CD14-positive monocyte (primary cell): Measurements from ENCODE around the gene DIS3L2. TPM values are rescaled to one million over a fixed set of nuclear protein-coding genes. Genes with fewer than 3 reads are reported as not detected.

Experiments used
- DNase-seq, 3 donors: peaks; one replicate each; pipeline ENCODE4 v3.0.0-alpha.2; 2011 to 2022
- H2AFZ ChIP-seq: 2 replicates; pipeline ENCODE4 v1.6.0; 2012; ENCODE audit warnings: mild to moderate bottlenecking, low read depth, low read length, inconsistent platforms; ENCODE audit not compliant: insufficient read depth, poor library complexity, severe bottlenecking
- H3K27ac ChIP-seq, 2 donors: 1 replicate in 1 of 2; 2 replicates in 1 of 2; pipeline ENCODE4 v1.5.1; 2012 to 2013; ENCODE audit warnings: low read length in 2 of 2, control low read depth in 1 of 2, inconsistent platforms in 1 of 2, low read depth in 1 of 2, mild to moderate bottlenecking in 1 of 2
- H3K27me3 ChIP-seq, 2 donors: one replicate each; pipeline versions ENCODE4 v1.6.0 to v1.6.1; 2011 to 2013; ENCODE audit warnings: low read length in 2 of 2; ENCODE audit not compliant: control insufficient read depth in 2 of 2, insufficient read depth in 2 of 2
- H3K36me3 ChIP-seq, 2 donors: replicated peaks in 1 of 2; 1 replicate in 1 of 2; 2 replicates in 1 of 2; pipeline versions ENCODE4 v1.5.1 to v1.6.1; 2012 to 2013; ENCODE audit warnings: low read length in 2 of 2, control low read depth in 1 of 2, inconsistent platforms in 1 of 2, mild to moderate bottlenecking in 1 of 2; ENCODE audit not compliant: insufficient read depth in 2 of 2, control insufficient read depth in 1 of 2
- H3K4me1 ChIP-seq, 2 donors: 1 replicate in 1 of 2; 2 replicates in 1 of 2; pipeline versions ENCODE4 v1.5.1 to v1.6.1; 2012 to 2013; ENCODE audit warnings: low read length in 2 of 2, control low read depth in 1 of 2, inconsistent platforms in 1 of 2, mild to moderate bottlenecking in 1 of 2, moderate library complexity in 1 of 2; ENCODE audit not compliant: insufficient read depth in 2 of 2, control insufficient read depth in 1 of 2
- H3K4me2 ChIP-seq: replicated peaks from 2 replicates; pipeline ENCODE3; 2012; ENCODE audit warnings: low read length, moderate library complexity, mild to moderate bottlenecking; ENCODE audit not compliant: poor library complexity, severe bottlenecking; ENCODE audit errors: extremely low read depth
- H3K4me3 ChIP-seq, 3 experiments: fragments of 200-600 bp in 1 of 3; sonication (generic) in 1 of 3; replicated peaks in 1 of 3; 1 replicate in 2 of 3; 2 replicates in 1 of 3; pipeline ENCODE4 v1.5.1; 2011 to 2013; ENCODE audit warnings: low read length in 3 of 3, mild to moderate bottlenecking in 3 of 3, control low read depth in 2 of 3, low read depth in 2 of 3, inconsistent platforms in 1 of 3, moderate library complexity in 1 of 3
- H3K79me2 ChIP-seq: 2 replicates; pipeline ENCODE4 v1.6.0; 2012; ENCODE audit warnings: mild to moderate bottlenecking, control low read depth, inconsistent platforms, low read length, moderate library complexity; ENCODE audit not compliant: insufficient read depth
- H3K9ac ChIP-seq: 2 replicates; pipeline ENCODE4 v1.6.0; 2017; ENCODE audit warnings: low read length, mild to moderate bottlenecking; ENCODE audit not compliant: insufficient read depth, poor library complexity, severe bottlenecking
- H3K9me3 ChIP-seq, 2 donors: replicated peaks in 1 of 2; 1 replicate in 1 of 2; 2 replicates in 1 of 2; pipeline versions ENCODE4 v1.5.1 to v1.6.1; 2012 to 2013; ENCODE audit warnings: low read length in 2 of 2, control low read depth in 1 of 2; ENCODE audit not compliant: control insufficient read depth in 1 of 2, insufficient read depth in 1 of 2
- H4K20me1 ChIP-seq: 2 replicates; pipeline ENCODE4 v1.6.0; 2012; ENCODE audit warnings: mild to moderate bottlenecking, low read length, control low read depth, moderate library complexity; ENCODE audit not compliant: insufficient read depth
- H3K27ac Mint-ChIP-seq, 7 donors: one replicate each; pipeline ENCODE4 v1.8.0; 2020; ENCODE audit warnings: mild to moderate bottlenecking in 7 of 7, mixed read lengths in 7 of 7, moderate library complexity in 6 of 7, inconsistent platforms in 2 of 7
- H3K27me3 Mint-ChIP-seq, 3 donors: one replicate each; pipeline ENCODE4 v1.8.0; 2021 to 2022; ENCODE audit warnings: low read depth in 3 of 3, mild to moderate bottlenecking in 3 of 3, mixed read lengths in 3 of 3, moderate library complexity in 3 of 3, inconsistent platforms in 1 of 3
- H3K36me3 Mint-ChIP-seq, 2 donors: one replicate each; pipeline ENCODE4 v1.8.0; 2020; ENCODE audit warnings: mixed read lengths in 2 of 2, inconsistent platforms in 1 of 2, mild to moderate bottlenecking in 1 of 2
- H3K4me1 Mint-ChIP-seq: one replicate; pipeline ENCODE4 v1.8.0; 2020; ENCODE audit warnings: mild to moderate bottlenecking, mixed read lengths
- H3K4me3 Mint-ChIP-seq, 2 donors: one replicate each; pipeline ENCODE4 v1.8.0; 2020; ENCODE audit warnings: mild to moderate bottlenecking in 2 of 2, mixed read lengths in 2 of 2, moderate library complexity in 1 of 2
- H3K9me3 Mint-ChIP-seq, 7 donors: one replicate each; pipeline ENCODE4 v1.8.0; 2020 to 2022; ENCODE audit warnings: mixed read lengths in 7 of 7, mild to moderate bottlenecking in 6 of 7, moderate library complexity in 6 of 7, inconsistent platforms in 2 of 7
- CTCF ChIP-seq: fragments of 200-600 bp; IDR thresholded peaks from one replicate; pipeline ENCODE4 v1.8.0; 2022; ENCODE audit warnings: antibody characterized with exemption, mild to moderate bottlenecking
- WGBS: methylation state at CpG from one replicate; pipeline ENCODE4 v1.1.5; 2013; ENCODE audit warnings: missing lambda C conversion rate; ENCODE audit not compliant: insufficient coverage; 5-methylcytosine and 5-hydroxymethylcytosine counted together
- intact Hi-C, 2 donors: fragments of 100-400 bp; cut with micrococcal nuclease; formaldehyde crosslinking; loops; one replicate each; pipeline versions ENCODE4 v1.15.0 to v1.15.1; 2023
- polyA plus RNA-seq, 3 donors: library from polyadenylated mRNA; depleted of rRNA in 1 of 3; unstranded in 2 of 3; stranded (reverse) in 1 of 3; fragments of 300-500 nt in 2 of 3; fragments of >200 nt in 1 of 3; fragmentation: Illumina TruSeq in 2 of 3; gene quantifications; 1 replicate in 2 of 3; 2 replicates in 1 of 3; pipeline ENCODE4 v1.2.3, GENCODE V29; 2012 to 2021

Gene DIS3L2
- polyA plus RNA-seq, 3 donors = 6.0 to 21.7 (median 6.4) TPM

- Mint-ChIP-seq H3K9me3 (peaks cover 0 to 3% (median 0%) of the 10 kb centered on the region in 7 donors), H3K36me3 (peaks cover 23 to 33% of the 10 kb centered on the region in 2 donors), H3K4me1 (peaks cover 10% of the 10 kb centered on the region), H3K27me3 (peaks cover 0 to 1% (median 0%) of the 10 kb centered on the region in 3 donors), H3K27ac (no peak overlapping the region), H3K4me3 (no peak overlapping the region)
- Histone ChIP-seq H3K27me3 (no peaks in the 10 kb centered on the region), H2AFZ (no peak overlapping the region), H3K4me2 (no peak overlapping the region), H3K9me3 (peaks cover 0 to 2% of the 10 kb centered on the region in 2 donors), H3K4me3 (no peak overlapping the region), H3K27ac (no peak overlapping the region), H3K79me2 (no peaks in the 10 kb centered on the region), H3K36me3 (peaks cover 0 to 10% of the 10 kb centered on the region in 2 donors), H3K9ac (no peak overlapping the region), H4K20me1 (no peaks in the 10 kb centered on the region), H3K4me1 (peaks cover 5 to 6% of the 10 kb centered on the region in 2 donors)
- 92% methylated on average over 5 of the region's 9 CpGs for whole genome bisulfite sequencing
- intact Hi-C loops = no loop called here
- DNase-seq = no peak
- no peak for TF ChIP-seq CTCF
Observed at GRCh38 chr2:232282508-232283055, 321.1 kb downstream of the DIS3L2 start.

GRCh38 chr2:232286001-232286868 lies 324.7 kb downstream of the DIS3L2 start:
- H3K27me3 Mint-ChIP-seq = peaks cover 0 to 2% (median 1%) of the 10 kb centered on the region in 3 donors
- Histone ChIP-seq H3K9me3 (no peaks in the 10 kb centered on the region), H3K9ac (no peak overlapping the region), H3K4me2 (no peak overlapping the region), H3K27ac (no peak overlapping the region), H2AFZ (no peak overlapping the region), H3K27me3 (no peaks in the 10 kb centered on the region), H3K79me2 (no peaks in the 10 kb centered on the region), H3K4me3 (no peak overlapping the region), H3K4me1 (peaks cover 5 to 6% of the 10 kb centered on the region in 2 donors), H4K20me1 (no peaks in the 10 kb centered on the region), H3K36me3 (peaks cover 0 to 7% of the 10 kb centered on the region in 2 donors)
- peaks cover 4 to 27% of the 10 kb centered on the region in 2 donors for H3K36me3 Mint-ChIP-seq
- no peaks in the 10 kb centered on the region for H3K9me3 Mint-ChIP-seq
- peak overlapping the region in 1 of 7 donors; percentile 3 for H3K27ac Mint-ChIP-seq
- peaks cover 10% of the 10 kb centered on the region for H3K4me1 Mint-ChIP-seq
- 91% methylated on average over 4 of the region's 5 CpGs for WGBS
- DNase-seq = no peak
- TF ChIP-seq CTCF = no peak
- H3K4me3 Mint-ChIP-seq = no peak overlapping the region
- intact Hi-C loops = no loop called here
